Activated T-cell treated with anti-CD3 and anti-CD28 coated beads, Interleukin-2, amount 50 U/mL, for 24 hours (primary cell): ENCODE data around the gene ABCA4.

Experiments
- DNase-seq: peaks from one replicate; pipeline ENCODE4 v3.0.0-alpha.2; 2020
- H3K27ac Mint-ChIP-seq: 2 replicates; pipeline ENCODE4 v1.8.0; 2020; ENCODE audit warnings: mild to moderate bottlenecking, mixed read lengths
- H3K27me3 Mint-ChIP-seq: 2 replicates; pipeline ENCODE4 v1.8.0; 2020; ENCODE audit warnings: mixed read lengths
- H3K36me3 Mint-ChIP-seq: 2 replicates; pipeline ENCODE4 v1.8.0; 2020; ENCODE audit warnings: low read depth, mixed read lengths
- H3K4me1 Mint-ChIP-seq: 2 replicates; pipeline ENCODE4 v1.8.0; 2020; ENCODE audit warnings: low read depth, mixed read lengths
- H3K4me3 Mint-ChIP-seq: 2 replicates; pipeline ENCODE4 v1.8.0; 2020; ENCODE audit warnings: mild to moderate bottlenecking, moderate library complexity, mixed read lengths
- H3K9me3 Mint-ChIP-seq: 2 replicates; pipeline ENCODE4 v1.8.0; 2020; ENCODE audit warnings: mixed read lengths

ABCA4 gene

DNA sequence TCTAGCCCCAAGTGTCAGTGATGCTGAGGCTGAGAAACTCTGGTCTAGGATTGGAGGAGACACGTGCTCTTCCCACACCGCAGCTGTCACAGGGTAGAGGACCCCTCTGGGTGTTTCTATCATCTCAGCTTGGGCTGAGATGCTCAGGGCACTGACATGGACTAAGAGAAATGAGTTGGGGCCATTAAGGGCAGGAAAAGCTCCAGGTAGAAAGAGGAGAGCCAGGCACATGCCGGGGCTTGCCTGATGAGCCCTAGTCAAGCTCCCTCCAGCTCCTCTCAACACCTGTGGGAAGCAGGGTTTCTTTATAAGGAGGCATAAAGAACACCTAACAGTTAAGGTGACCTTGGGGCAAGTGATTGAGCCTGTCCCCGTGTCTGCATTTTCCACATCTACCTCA lies 17.3 kb downstream of the ABCA4 start:
- Mint-ChIP-seq H3K4me1 (peaks cover 8% of the 10 kb centered on the region), H3K27me3 (peaks cover 49% of the 10 kb centered on the region), H3K36me3 (no peaks in the 10 kb centered on the region), H3K4me3 (no peak overlapping the region), H3K27ac (no peak overlapping the region), H3K9me3 (no peaks in the 10 kb centered on the region)
- no peak for DNase-seq

DNA sequence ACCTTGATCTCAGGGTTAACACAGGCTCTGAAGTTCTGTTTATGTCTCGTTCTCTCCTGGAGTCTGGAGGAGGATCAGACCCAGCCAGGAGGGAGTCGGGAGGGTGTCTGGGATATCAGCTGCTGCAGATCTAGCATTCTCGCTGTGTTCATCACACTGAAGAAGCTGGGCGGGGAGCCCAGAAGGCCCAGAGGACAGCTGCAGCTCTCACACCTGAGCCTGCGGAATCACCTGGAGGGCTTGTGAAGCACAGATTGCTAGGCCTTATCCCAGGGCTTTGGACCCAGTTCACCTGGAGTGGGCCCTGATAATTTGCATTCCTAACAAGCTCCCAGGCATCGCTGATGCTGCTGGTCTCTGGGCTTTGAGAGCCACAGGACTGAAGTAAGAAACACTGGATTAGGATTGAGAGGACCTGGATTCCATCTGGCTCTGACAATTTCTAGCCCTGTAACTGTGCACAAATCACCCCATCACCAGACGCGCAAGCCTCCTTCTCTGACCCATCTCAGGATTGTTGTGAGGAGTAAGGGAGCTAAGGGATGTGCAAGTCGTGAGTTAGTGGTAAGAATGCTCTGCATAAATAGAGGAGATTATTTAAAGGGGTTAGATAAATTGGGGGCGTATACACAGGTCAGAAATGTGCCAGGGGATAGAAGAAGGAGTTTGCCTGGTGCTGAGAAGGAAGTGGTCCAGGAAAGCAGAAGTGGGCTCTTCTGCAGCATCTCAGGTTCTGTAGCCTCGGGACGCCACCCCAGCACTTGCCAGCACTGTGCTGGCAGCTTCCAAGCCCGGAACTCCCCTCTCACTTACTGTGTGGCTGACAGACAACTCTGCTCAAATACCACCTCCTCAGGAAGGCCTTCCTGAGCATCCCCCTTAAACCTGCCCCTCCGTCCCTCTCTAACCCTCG lies 19.1 kb downstream of the ABCA4 start:
- peaks cover 34% of the 10 kb centered on the region for H3K27me3 Mint-ChIP-seq
- H3K27ac Mint-ChIP-seq = no peak overlapping the region
- no peak for DNase-seq
- no peak overlapping the region for H3K4me3 Mint-ChIP-seq
- H3K4me1 Mint-ChIP-seq = peaks cover 8% of the 10 kb centered on the region
- no peaks in the 10 kb centered on the region for H3K36me3 Mint-ChIP-seq
- no peaks in the 10 kb centered on the region for H3K9me3 Mint-ChIP-seq

DNA sequence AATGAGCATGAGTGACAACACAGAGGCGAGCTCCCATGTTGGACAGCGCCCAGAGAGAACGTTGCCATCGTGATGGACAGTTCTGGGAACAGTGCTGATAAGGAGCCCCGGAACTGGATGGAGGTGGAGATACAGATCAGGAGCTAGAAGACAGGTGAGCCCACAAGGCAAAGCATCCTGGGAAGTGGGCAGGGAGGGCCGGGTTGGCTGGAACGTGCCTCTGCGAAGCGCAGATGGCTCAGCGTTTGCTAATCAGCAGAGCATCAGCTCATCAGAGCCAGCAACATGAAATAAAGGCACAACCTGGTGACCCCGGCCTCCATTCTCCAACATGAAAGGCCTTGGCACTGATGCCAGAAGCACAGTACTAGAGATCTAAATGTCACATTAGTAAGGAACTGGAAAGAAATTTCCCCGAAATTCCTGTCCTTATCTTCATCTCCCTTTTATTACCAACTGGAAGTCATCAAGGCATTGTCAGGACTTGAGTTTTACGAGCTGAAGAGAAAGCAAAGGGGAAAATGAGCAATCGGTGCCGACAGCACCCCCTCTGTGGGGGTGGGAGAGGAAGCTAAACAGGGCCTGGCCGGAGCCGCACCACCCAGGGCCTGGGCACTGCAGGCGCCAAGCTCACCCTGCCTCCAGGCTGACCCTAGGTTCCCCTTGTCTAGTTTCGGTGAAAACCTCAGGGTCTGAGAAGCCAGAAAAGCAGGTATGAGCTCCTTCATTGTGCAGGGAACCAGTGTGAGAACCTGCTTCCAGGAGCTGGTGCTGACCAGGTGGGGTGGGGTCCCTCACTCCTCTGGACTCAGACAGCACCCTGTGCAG lies 19.9 kb downstream of the ABCA4 start:
- no peak overlapping the region for H3K27ac Mint-ChIP-seq
- H3K27me3 Mint-ChIP-seq = peaks cover 29% of the 10 kb centered on the region
- DNase-seq = no peak
- H3K9me3 Mint-ChIP-seq = no peaks in the 10 kb centered on the region
- H3K4me3 Mint-ChIP-seq = no peak overlapping the region
- H3K4me1 Mint-ChIP-seq = peaks cover 3% of the 10 kb centered on the region
- H3K36me3 Mint-ChIP-seq = no peaks in the 10 kb centered on the region

DNA sequence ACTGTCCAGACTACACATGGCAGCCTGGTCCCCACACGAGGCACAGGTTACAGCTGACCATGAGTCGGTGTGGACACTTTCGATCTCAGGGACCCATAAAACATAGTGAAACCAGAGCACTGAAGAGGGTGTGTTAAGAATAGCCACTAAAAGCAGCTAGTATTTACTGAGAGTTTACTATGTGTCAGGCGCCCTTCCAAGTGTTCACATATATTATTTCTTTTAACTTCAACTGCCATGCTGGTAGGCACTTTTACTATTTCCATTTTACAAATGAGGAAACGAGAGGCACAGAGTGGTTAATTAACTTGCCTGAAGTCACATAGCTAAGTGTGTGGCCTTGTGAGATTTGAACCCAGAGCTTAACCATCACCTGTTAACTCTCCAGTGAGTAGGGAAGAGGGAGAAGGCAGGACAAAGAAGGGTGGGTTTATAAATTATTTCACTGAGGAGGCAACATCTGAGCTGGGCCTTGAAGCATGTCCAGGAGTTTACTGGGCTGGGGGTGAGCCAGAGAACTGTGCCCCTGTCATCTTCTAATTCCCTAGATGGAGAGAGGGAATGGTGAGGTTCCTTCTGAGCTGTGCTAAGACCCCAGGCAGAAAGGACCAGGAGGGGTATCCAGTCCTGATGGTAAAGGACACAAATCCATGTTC lies 20.7 kb downstream of the ABCA4 start:
- Mint-ChIP-seq H3K36me3 (no peaks in the 10 kb centered on the region), H3K27me3 (peaks cover 28% of the 10 kb centered on the region), H3K4me1 (peaks cover 1% of the 10 kb centered on the region)

DNA sequence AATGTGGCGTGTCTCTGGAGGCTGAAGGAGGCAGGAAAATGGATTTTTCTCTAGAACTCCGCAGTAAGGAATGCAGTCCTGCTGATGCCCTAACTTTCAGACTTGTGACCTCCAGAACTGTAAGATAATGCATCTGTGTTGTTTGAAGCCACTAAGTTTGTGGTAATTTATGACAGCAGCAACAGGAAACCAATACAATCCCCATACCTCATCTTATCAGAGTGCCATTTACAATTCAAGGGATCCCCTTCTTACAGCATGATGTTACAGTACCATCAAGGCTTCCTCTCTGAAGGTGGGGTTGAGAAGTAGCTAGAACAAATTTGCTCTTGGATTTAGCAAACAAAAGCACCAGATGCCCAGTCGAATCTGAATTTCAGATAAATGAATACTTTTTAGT lies 21.6 kb downstream of the ABCA4 start:
- Mint-ChIP-seq H3K4me1 (peaks cover 2% of the 10 kb centered on the region), H3K27ac (no peak overlapping the region), H3K27me3 (peaks cover 20% of the 10 kb centered on the region), H3K9me3 (no peaks in the 10 kb centered on the region), H3K4me3 (no peak overlapping the region), H3K36me3 (no peaks in the 10 kb centered on the region)
- no peak for DNase-seq

More for the DNA sequence above, 20.7 kb downstream of the ABCA4 start:
- DNase-seq = no peak
- H3K4me3 Mint-ChIP-seq = no peak overlapping the region
- no peak overlapping the region for H3K27ac Mint-ChIP-seq
- H3K9me3 Mint-ChIP-seq = no peaks in the 10 kb centered on the region

DNA sequence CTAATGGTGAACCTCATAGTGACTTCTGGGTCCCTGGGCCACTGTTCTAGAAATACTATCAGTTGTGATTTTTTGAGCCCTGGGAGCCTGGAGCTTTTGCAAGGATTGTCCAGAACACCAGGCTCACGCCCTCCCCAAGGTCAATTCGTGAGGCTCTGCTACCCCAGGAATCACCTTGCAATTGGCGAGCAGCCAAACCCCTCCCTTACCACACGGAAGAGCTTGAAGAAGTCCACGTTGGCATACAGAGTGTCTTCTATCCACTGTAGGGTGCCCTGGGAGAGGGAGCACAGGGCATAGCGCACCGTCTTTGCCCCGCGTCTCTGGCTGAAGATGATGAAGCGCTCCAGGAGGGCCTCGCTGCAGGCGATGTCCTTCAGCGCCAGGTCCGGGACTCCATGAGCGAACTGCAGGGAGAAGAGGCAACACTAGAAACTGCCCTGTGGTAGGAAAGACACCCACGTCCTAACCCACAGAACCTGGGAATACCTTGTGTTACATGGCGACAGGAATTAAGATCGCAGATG lies 22.3 kb downstream of the ABCA4 start:
- no peak overlapping the region for H3K27ac Mint-ChIP-seq
- no peak for DNase-seq
- peaks cover 3% of the 10 kb centered on the region for H3K4me1 Mint-ChIP-seq
- H3K27me3 Mint-ChIP-seq = peaks cover 17% of the 10 kb centered on the region
- no peaks in the 10 kb centered on the region for H3K9me3 Mint-ChIP-seq
- no peak overlapping the region for H3K4me3 Mint-ChIP-seq
- H3K36me3 Mint-ChIP-seq = no peaks in the 10 kb centered on the region

DNA sequence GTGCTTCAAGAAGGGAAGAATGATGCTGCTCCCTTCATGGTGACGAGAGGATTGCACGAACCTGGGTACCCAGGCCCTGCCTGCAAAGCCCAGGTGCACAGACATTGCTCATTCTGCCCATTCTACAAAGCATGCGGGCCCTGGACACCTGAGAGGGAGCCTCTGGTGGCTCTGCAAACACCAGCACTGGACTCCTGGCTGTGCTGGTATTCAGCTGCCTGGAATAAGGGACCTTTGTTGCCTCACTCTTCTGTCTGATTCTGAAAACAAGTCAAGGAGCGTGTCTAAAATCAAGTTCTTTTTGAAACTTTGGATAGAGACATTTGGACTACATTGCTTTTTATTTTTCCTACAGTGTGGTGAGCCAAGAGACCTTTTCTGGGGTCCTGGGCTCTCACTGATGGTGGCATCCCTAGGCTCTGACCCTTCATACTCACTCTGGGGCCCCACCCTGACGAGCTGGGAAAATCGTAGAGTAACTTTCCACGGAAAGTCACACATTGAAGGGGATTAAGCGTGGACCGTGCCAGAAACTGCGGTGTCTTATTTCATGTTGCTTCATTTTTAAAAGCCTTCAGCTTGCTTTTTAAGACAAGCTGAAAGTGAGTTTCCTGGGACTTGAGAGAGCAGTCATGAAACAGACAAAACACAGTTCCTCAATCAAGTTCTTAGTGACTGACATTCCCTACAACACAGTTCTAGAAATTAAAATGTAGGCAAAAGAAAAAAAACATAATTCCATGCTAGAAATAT lies 24.0 kb downstream of the ABCA4 start:
- no peak overlapping the region for H3K4me3 Mint-ChIP-seq
- DNase-seq = no peak
- no peaks in the 10 kb centered on the region for H3K36me3 Mint-ChIP-seq
- peaks cover 13% of the 10 kb centered on the region for H3K4me1 Mint-ChIP-seq
- H3K9me3 Mint-ChIP-seq = no peaks in the 10 kb centered on the region
- no peak overlapping the region for H3K27ac Mint-ChIP-seq
- H3K27me3 Mint-ChIP-seq = peaks cover 4% of the 10 kb centered on the region

DNA sequence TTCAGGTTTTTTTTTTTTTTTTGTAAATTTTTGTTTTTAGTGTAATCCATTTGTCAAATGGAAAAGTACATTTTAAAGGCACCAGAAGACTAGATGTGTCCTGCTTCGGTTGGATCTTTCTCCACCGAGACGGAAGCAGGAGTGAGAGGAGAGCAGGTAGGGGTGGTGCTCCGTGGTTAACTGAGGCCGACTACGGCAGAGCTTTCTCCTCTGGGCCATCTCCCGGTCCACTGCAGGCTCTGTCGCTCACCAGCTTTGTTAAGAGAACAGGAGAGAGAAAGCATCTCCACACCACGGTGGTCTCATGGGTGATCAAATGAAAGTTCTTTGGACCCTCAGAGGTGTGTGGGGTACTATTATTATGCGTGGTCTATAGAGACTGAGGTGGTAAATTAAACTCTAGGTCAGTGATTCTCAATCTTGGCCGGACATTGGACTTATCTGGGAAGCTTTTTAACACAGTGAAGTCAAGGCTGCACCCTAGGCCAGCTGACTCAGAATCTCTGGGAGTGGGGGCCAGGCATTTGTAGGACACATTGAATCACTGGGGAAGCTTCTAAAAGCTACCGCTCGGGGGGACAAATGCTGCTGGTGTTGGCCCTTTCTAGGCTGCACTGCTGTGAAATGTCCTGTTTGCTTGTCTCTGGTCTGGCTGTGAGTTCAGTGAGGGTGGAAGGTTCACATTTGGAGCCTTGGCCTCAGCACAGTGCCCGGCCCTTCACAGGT lies 25.0 kb downstream of the ABCA4 start:
- no peak for DNase-seq
- Mint-ChIP-seq H3K9me3 (no peaks in the 10 kb centered on the region), H3K27ac (no peak overlapping the region), H3K4me1 (peaks cover 16% of the 10 kb centered on the region), H3K27me3 (peaks cover 4% of the 10 kb centered on the region), H3K4me3 (no peak overlapping the region), H3K36me3 (no peaks in the 10 kb centered on the region)

DNA sequence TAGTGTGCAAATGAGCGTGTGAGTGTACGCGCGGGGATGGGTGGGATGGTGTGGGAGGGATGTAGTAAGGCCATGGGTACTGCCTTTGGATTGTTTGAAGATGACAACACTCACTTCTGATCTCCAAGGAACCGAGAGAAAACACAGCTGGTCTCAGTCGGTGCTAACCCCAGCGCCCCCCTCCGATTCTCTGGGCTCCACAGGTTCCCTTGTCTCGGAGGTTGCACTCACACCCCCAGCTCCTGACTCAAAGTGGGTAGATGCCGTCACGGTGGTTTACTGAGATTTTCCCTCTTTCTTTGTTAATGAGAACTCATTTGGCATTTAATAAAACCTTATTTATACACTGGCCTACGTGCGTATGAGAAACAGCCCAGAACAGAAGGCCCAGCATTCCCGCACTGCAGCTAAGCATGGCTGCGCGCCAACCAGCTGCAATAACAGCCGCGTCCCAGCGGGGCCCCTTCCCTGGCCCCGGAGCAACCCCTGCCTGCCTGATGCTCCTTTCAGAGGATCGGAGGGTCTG lies 25.8 kb downstream of the ABCA4 start:
- H3K4me3 Mint-ChIP-seq = no peak overlapping the region
- no peak overlapping the region for H3K27ac Mint-ChIP-seq
- no peaks in the 10 kb centered on the region for H3K36me3 Mint-ChIP-seq
- H3K4me1 Mint-ChIP-seq = peaks cover 16% of the 10 kb centered on the region
- H3K9me3 Mint-ChIP-seq = no peaks in the 10 kb centered on the region
- no peak for DNase-seq
- peaks cover 4% of the 10 kb centered on the region for H3K27me3 Mint-ChIP-seq

DNA sequence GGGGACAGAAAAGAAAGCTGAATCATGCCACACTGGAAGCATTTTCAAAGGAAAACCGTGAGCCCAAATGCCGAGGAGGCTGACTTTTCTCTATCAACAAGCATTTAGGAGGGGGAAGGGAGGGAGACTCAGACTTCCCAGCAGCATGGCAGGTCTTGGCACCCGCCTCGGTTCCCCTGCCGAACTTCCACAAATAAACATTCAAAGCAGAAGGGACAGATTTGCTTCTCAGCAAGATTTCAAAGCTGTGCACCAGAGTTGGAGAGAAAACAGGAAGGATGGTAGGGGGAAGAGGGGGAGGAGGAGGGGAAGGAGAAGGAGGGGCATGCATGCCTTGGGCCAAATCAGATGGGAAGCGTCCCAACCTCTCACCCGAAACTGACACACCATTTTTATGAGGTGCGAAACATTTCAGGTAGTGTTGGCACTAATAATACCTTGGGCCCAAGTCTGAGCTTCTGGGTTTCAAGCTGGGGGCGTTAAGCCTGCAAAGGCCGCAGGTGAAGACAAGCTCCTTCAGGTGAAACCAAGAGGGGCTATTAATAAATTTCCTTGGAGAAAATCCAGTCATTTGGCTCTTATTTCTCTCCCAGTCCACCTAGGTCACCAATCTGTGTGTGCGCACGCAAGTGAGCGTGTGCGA lies 26.4 kb downstream of the ABCA4 start:
- no peak overlapping the region for H3K27ac Mint-ChIP-seq
- peaks cover 16% of the 10 kb centered on the region for H3K4me1 Mint-ChIP-seq
- H3K27me3 Mint-ChIP-seq = no peaks in the 10 kb centered on the region
- H3K4me3 Mint-ChIP-seq = no peak overlapping the region
- H3K36me3 Mint-ChIP-seq = no peaks in the 10 kb centered on the region
- H3K9me3 Mint-ChIP-seq = no peaks in the 10 kb centered on the region
- DNase-seq = no peak

DNA sequence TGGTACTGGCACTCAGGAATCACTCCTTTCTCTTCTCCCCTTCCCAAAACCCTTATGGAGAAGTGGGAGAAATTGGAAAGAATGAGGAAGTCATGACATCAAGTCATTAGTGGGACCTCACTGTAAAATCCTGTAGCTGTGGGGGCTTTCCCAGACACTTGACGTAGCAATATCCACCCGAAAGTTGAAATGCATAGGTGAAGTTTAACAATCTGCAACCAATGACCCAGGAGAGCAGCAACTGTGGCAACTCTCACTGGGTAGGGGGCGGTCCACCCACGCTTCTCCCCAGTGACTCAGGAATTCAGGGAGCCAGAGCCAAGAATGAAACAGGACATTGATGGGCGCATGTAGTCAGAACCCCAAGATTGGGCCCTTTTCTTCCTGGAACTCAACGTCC lies 27.0 kb downstream of the ABCA4 start:
- no peaks in the 10 kb centered on the region for H3K9me3 Mint-ChIP-seq
- no peak for DNase-seq
- H3K36me3 Mint-ChIP-seq = no peaks in the 10 kb centered on the region
- no peak overlapping the region for H3K4me3 Mint-ChIP-seq
- no peaks in the 10 kb centered on the region for H3K27me3 Mint-ChIP-seq
- peaks cover 16% of the 10 kb centered on the region for H3K4me1 Mint-ChIP-seq
- H3K27ac Mint-ChIP-seq = no peak overlapping the region

DNA sequence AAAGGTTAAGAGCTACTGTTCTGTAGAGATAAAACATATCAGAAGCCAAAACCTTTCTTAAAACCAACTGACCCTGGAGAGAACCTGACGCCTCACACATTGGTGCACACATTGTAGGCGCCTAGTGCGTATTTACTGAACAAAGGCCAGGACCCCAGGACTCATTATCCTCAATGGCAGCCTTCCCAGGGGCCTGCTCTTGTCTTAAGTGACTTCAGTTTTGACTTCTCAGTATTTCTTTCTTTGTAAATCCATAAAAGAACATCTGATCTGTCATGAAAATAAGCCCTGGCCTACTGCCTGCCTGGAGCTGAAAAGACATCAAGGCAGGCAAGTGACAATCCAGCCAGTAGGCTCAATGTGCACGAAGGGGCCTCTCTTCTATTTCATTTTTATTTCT lies 27.6 kb downstream of the ABCA4 start:
- H3K36me3 Mint-ChIP-seq = no peaks in the 10 kb centered on the region
- peaks cover 16% of the 10 kb centered on the region for H3K4me1 Mint-ChIP-seq
- H3K27ac Mint-ChIP-seq = no peak overlapping the region
- no peak overlapping the region for H3K4me3 Mint-ChIP-seq
- no peak for DNase-seq
- no peaks in the 10 kb centered on the region for H3K9me3 Mint-ChIP-seq
- H3K27me3 Mint-ChIP-seq = no peaks in the 10 kb centered on the region

DNA sequence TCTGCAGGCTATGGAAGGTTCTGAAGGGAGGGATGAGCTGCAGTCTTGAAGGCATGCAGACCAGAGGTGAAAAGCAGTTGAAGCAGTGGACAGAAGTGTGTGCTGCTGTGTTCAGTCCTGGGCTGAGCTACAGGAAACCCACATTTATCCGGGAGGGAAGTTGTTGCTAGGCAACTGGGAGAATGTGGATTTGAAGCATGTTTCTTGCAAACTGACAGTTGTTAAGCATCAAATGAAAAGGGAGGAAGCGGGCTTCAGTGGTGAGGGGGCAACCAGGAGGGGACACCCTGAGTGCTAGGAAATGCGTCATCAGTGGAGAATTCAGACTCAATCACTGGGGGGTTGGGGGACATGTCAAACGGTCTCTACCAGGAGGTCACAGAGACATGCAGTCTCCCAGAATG lies 28.7 kb downstream of the ABCA4 start:
- peak overlapping the region; percentile 7 for H3K27ac Mint-ChIP-seq
- peaks cover 8% of the 10 kb centered on the region for H3K27me3 Mint-ChIP-seq
- H3K4me1 Mint-ChIP-seq = peaks cover 16% of the 10 kb centered on the region
- no peaks in the 10 kb centered on the region for H3K36me3 Mint-ChIP-seq
- H3K9me3 Mint-ChIP-seq = no peaks in the 10 kb centered on the region
- no peak for DNase-seq
- no peak overlapping the region for H3K4me3 Mint-ChIP-seq
